PC-9 (cell line): Measurements from ENCODE around the gene SNORC.

Experiments used
- EZH2 ChIP-seq: fragments of 200-600 bp; sonication (generic); IDR thresholded peaks from 2 replicates; pipeline ENCODE4 v1.8.0; 2017; ENCODE audit warnings: antibody characterized with exemption, low read depth
- TF ChIP-seq, protein P1 (sequence below): fragments of 200-600 bp; sonication (generic); conservative IDR thresholded peaks from 2 replicates; pipeline ENCODE4 v1.6.1; 2017; ENCODE audit warnings: mixed run types, antibody characterized with exemption, mild to moderate bottlenecking, moderate library complexity

GRCh38 chr2:232857158-232857563, 12.9 kb upstream of the SNORC start:
- TF ChIP-seq, protein P1, sequence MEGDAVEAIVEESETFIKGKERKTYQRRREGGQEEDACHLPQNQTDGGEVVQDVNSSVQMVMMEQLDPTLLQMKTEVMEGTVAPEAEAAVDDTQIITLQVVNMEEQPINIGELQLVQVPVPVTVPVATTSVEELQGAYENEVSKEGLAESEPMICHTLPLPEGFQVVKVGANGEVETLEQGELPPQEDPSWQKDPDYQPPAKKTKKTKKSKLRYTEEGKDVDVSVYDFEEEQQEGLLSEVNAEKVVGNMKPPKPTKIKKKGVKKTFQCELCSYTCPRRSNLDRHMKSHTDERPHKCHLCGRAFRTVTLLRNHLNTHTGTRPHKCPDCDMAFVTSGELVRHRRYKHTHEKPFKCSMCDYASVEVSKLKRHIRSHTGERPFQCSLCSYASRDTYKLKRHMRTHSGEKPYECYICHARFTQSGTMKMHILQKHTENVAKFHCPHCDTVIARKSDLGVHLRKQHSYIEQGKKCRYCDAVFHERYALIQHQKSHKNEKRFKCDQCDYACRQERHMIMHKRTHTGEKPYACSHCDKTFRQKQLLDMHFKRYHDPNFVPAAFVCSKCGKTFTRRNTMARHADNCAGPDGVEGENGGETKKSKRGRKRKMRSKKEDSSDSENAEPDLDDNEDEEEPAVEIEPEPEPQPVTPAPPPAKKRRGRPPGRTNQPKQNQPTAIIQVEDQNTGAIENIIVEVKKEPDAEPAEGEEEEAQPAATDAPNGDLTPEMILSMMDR: no peak
- no peak for TF ChIP-seq EZH2
